H1 (cell line): Measurements from ENCODE around the gene RASGEF1C. TPM values are rescaled to one million over a fixed set of nuclear protein-coding genes. Genes with fewer than 3 reads are reported as not detected.
A peak's percentile ranks its signal among the peaks of the same experiment; 100 is the strongest.

Source experiments
- CTCF ChIA-PET: fragments of 300-600 bp; sonication (Branson Sonifier 250); formaldehyde crosslinking; loops from one replicate; lab custom pipeline; 2021; ENCODE audit not compliant: partially characterized antibody; lab: Charles Lee
- POLR2A ChIA-PET: fragments of 300-600 bp; sonication (Branson Sonifier 250); formaldehyde crosslinking; loops from one replicate; lab custom pipeline; 2021; ENCODE audit warnings: inconsistent platforms; ENCODE audit not compliant: partially characterized antibody; lab: Charles Lee
- DNase-seq, 2 experiments: peaks; one replicate each; pipeline versions ENCODE4 v3.0.0 to v3.0.0-alpha.2; 2010 to 2022; ENCODE audit warnings: low spot score in 2 of 2, low read depth in 1 of 2, mixed read lengths in 1 of 2
- FAIRE-seq: peaks from 2 replicates; lab custom pipeline; 2011; peaks lifted over from hg19 to GRCh38; lab: Jason Lieb, UNC
- H2AFZ ChIP-seq: 2 replicates; pipeline ENCODE4 v1.8.1; 2012; ENCODE audit warnings: low read length, inconsistent platforms
- H2AK5ac ChIP-seq: 2 replicates; pipeline ENCODE4 v1.6.1; 2013; ENCODE audit warnings: low read depth, low read length
- H2BK120ac ChIP-seq: replicated peaks from 2 replicates; pipeline ENCODE3; 2013; ENCODE audit warnings: low read depth, low read length, inconsistent platforms
- H2BK12ac ChIP-seq: 2 replicates; pipeline ENCODE4 v1.6.1; 2013; ENCODE audit warnings: low read depth, low read length
- H2BK15ac ChIP-seq: 2 replicates; pipeline ENCODE4 v1.6.1; 2013; ENCODE audit warnings: low read length
- H2BK20ac ChIP-seq: 2 replicates; pipeline ENCODE4 v1.6.1; 2013; ENCODE audit warnings: low read length
- H2BK5ac ChIP-seq: 2 replicates; pipeline ENCODE4 v1.6.1; 2013; ENCODE audit warnings: low read depth, low read length
- H3K14ac ChIP-seq: 2 replicates; pipeline ENCODE4 v1.6.1; 2013; ENCODE audit warnings: inconsistent platforms; ENCODE audit not compliant: insufficient read length
- H3K18ac ChIP-seq: 2 replicates; pipeline ENCODE4 v1.6.1; 2013; ENCODE audit warnings: low read length; ENCODE audit errors: extremely low read depth
- H3K23ac ChIP-seq: 2 replicates; pipeline ENCODE4 v1.6.1; 2013; ENCODE audit warnings: inconsistent platforms; ENCODE audit not compliant: insufficient read length
- H3K23me2 ChIP-seq: 2 replicates; pipeline ENCODE4 v1.6.1; 2013; ENCODE audit warnings: low read depth, low read length
- H3K27ac ChIP-seq: 2 replicates; pipeline ENCODE4 v1.6.1; 2011; ENCODE audit warnings: low read depth, low read length, inconsistent platforms
- H3K27me3 ChIP-seq, 4 experiments: replicated peaks in 1 of 4; 1 replicate in 1 of 4; 2 replicates in 3 of 4; pipeline versions ENCODE4 v1.6.1 to v1.8.1; 2011 to 2013; ENCODE audit warnings: low read length in 3 of 4, mild to moderate bottlenecking in 3 of 4, inconsistent platforms in 2 of 4, mixed read lengths in 2 of 4, moderate library complexity in 1 of 4; ENCODE audit not compliant: control insufficient read depth in 3 of 4, insufficient read depth in 3 of 4; ENCODE audit errors: extremely low read depth in 1 of 4
- H3K36me3 ChIP-seq, 4 experiments: 2 replicates each; pipeline versions ENCODE4 v1.6.1 to v1.8.1; 2011 to 2013; ENCODE audit warnings: mild to moderate bottlenecking in 4 of 4, low read length in 3 of 4, moderate library complexity in 2 of 4, control low read depth in 1 of 4, inconsistent platforms in 1 of 4; ENCODE audit not compliant: insufficient read depth in 4 of 4, control insufficient read depth in 2 of 4
- H3K4ac ChIP-seq: replicated peaks from 2 replicates; pipeline ENCODE3; 2013; ENCODE audit warnings: low read length, low read depth, mixed read lengths, inconsistent platforms; ENCODE audit not compliant: insufficient read length
- H3K4me1 ChIP-seq, 4 experiments: replicated peaks in 1 of 4; 1 replicate in 1 of 4; 2 replicates in 3 of 4; pipeline versions ENCODE4 v1.6.1 to v1.8.1; 2011 to 2013; ENCODE audit warnings: low read length in 3 of 4, inconsistent platforms in 2 of 4, mixed read lengths in 1 of 4; ENCODE audit not compliant: insufficient read depth in 4 of 4, control insufficient read depth in 3 of 4
- H3K4me2 ChIP-seq, 2 experiments: 2 replicates each; pipeline versions ENCODE4 v1.6.1 to v1.8.1; 2011 to 2013; ENCODE audit warnings: low read depth in 2 of 2, low read length in 2 of 2, control low read depth in 1 of 2, inconsistent platforms in 1 of 2, mild to moderate bottlenecking in 1 of 2; ENCODE audit not compliant: insufficient read depth in 1 of 2
- H3K4me3 ChIP-seq, 4 experiments: fragments of 200-600, 300-600 bp in 1 of 4; sonication (generic), shearing (Covaris generic), sonication (Bioruptor Twin) in 1 of 4; 2 replicates each; pipeline versions ENCODE4 v1.5.1 to v1.8.1; 2011 to 2016; ENCODE audit warnings: low read length in 4 of 4, low read depth in 3 of 4, control low read depth in 2 of 4, inconsistent platforms in 2 of 4, mild to moderate bottlenecking in 2 of 4, mixed read lengths in 1 of 4, moderate library complexity in 1 of 4; ENCODE audit not compliant: insufficient read depth in 2 of 4; ENCODE audit errors: extremely low read depth in 1 of 4
- H3K56ac ChIP-seq: replicated peaks from 2 replicates; pipeline ENCODE3; 2013; ENCODE audit warnings: low read depth, mild to moderate bottlenecking, mixed read lengths, low read length, inconsistent platforms; ENCODE audit not compliant: insufficient read length
- H3K79me1 ChIP-seq: 2 replicates; pipeline ENCODE4 v1.6.1; 2013; ENCODE audit warnings: low read depth, low read length, control low read depth
- H3K79me2 ChIP-seq, 2 experiments: 2 replicates each; pipeline versions ENCODE4 v1.6.1 to v1.8.1; 2012 to 2013; ENCODE audit warnings: low read length in 2 of 2, mild to moderate bottlenecking in 2 of 2, inconsistent platforms in 1 of 2; ENCODE audit not compliant: insufficient read depth in 2 of 2, control insufficient read depth in 1 of 2
- H3K9ac ChIP-seq, 4 experiments: replicated peaks in 1 of 4; 1 replicate in 1 of 4; 2 replicates in 3 of 4; pipeline versions ENCODE4 v1.6.1 to v1.8.1; 2011 to 2013; ENCODE audit warnings: low read depth in 3 of 4, low read length in 3 of 4, control low read depth in 2 of 4, mild to moderate bottlenecking in 2 of 4, moderate library complexity in 2 of 4, inconsistent platforms in 1 of 4; ENCODE audit errors: extremely low read depth in 1 of 4
- H3K9me3 ChIP-seq, 2 experiments: 2 replicates each; pipeline versions ENCODE4 v1.6.1 to v1.8.1; 2012 to 2013; ENCODE audit warnings: mild to moderate bottlenecking in 2 of 2, moderate library complexity in 2 of 2, control low read depth in 1 of 2, inconsistent platforms in 1 of 2, low read depth in 1 of 2, low read length in 1 of 2, mixed read lengths in 1 of 2; ENCODE audit not compliant: insufficient read depth in 2 of 2
- H4K20me1 ChIP-seq, 2 experiments: replicated peaks in 1 of 2; 2 replicates each; pipeline versions ENCODE3 to v1.8.1; 2011 to 2013; ENCODE audit warnings: inconsistent platforms in 2 of 2, low read length in 2 of 2, mild to moderate bottlenecking in 1 of 2; ENCODE audit not compliant: insufficient read depth in 2 of 2, control insufficient read depth in 1 of 2
- H4K5ac ChIP-seq: 2 replicates; pipeline ENCODE4 v1.6.1; 2013; ENCODE audit warnings: low read length, low read depth, mixed read lengths, inconsistent platforms; ENCODE audit not compliant: insufficient read length
- H4K8ac ChIP-seq: 2 replicates; pipeline ENCODE4 v1.8.0; 2013; ENCODE audit warnings: mild to moderate bottlenecking, moderate library complexity, low read length, inconsistent platforms; ENCODE audit not compliant: insufficient read depth; ENCODE audit errors: extremely low read depth
- H4K91ac ChIP-seq: replicated peaks from 2 replicates; pipeline ENCODE3; 2013; ENCODE audit warnings: low read length, mixed read lengths, inconsistent platforms; ENCODE audit not compliant: insufficient read length
- CEBPB ChIP-seq: IDR thresholded peaks from 2 replicates; pipeline ENCODE4 v1.6.1; 2012; ENCODE audit warnings: low read depth, low read length
- EP300 ChIP-seq, 2 experiments: IDR thresholded peaks; 1 replicate in 1 of 2; 2 replicates in 1 of 2; pipeline ENCODE4 v1.6.1; 2011 to 2012; ENCODE audit warnings: low read depth in 2 of 2, low read length in 2 of 2, mild to moderate bottlenecking in 2 of 2, borderline replicate concordance in 1 of 2, inconsistent platforms in 1 of 2, moderate library complexity in 1 of 2
- SAP30 ChIP-seq: fragments of 300-600 bp; sonication (generic); IDR thresholded peaks from 2 replicates; pipeline ENCODE4 v1.7.1; 2012; ENCODE audit warnings: low read length, moderate library complexity, mild to moderate bottlenecking, inconsistent platforms; ENCODE audit not compliant: insufficient read depth, insufficient replicate concordance
- SUZ12 ChIP-seq: fragments of 200-600 bp; sonication (generic); IDR thresholded peaks from 2 replicates; pipeline ENCODE4 v1.6.1; 2012; ENCODE audit warnings: mild to moderate bottlenecking, inconsistent platforms, low read length, moderate library complexity, mixed read lengths
- WGBS, 2 experiments: shearing (Covaris generic) in 1 of 2; methylation state at CpG; one replicate each; pipeline versions ENCODE4 v1.1.6 to v1.1.7; 2013 to 2015; ENCODE audit warnings: low lambda C conversion rate in 2 of 2, mixed read lengths in 2 of 2, inconsistent platforms in 1 of 2, low coverage in 1 of 2, missing lambda C conversion rate in 1 of 2; ENCODE audit not compliant: insufficient replicate concordance in 2 of 2, insufficient coverage in 1 of 2, insufficient read length in 1 of 2; ENCODE audit errors: extremely low coverage in 1 of 2, missing lambda C conversion rate in 1 of 2; 5-methylcytosine and 5-hydroxymethylcytosine counted together
- polyA plus RNA-seq, 7 experiments: library from polyadenylated mRNA; depleted of rRNA in 3 of 7; stranded (reverse) in 5 of 7; unstranded in 2 of 7; fragments of >200 nt in 5 of 7; fragments of 200-250 nt in 2 of 7; gene quantifications; 1 replicate in 5 of 7; 2 replicates in 1 of 7; 4 replicates in 1 of 7; pipeline versions ENCODE4 v1.2.1 to v1.2.3, GENCODE V29; 2011 to 2013; ENCODE audit warnings: missing spikeins in 2 of 7, mixed read lengths in 2 of 7
- total RNA-seq: library from RNA; stranded (reverse); fragmentation: NEBNext Ultra II Directional; extraction: Animal tissue kit (Norgen Biotek cat#: 25700); gene quantifications from 2 replicates; pipeline ENCODE4 v1.2.1, GENCODE V29; 2021

Gene RASGEF1C
- total and polyA plus RNA-seq, 2 of the 8 experiments (the other 6 are each of a cell fraction or from before 2014, with no cell fraction given): 0.26 to 0.61 TPM

DNA sequence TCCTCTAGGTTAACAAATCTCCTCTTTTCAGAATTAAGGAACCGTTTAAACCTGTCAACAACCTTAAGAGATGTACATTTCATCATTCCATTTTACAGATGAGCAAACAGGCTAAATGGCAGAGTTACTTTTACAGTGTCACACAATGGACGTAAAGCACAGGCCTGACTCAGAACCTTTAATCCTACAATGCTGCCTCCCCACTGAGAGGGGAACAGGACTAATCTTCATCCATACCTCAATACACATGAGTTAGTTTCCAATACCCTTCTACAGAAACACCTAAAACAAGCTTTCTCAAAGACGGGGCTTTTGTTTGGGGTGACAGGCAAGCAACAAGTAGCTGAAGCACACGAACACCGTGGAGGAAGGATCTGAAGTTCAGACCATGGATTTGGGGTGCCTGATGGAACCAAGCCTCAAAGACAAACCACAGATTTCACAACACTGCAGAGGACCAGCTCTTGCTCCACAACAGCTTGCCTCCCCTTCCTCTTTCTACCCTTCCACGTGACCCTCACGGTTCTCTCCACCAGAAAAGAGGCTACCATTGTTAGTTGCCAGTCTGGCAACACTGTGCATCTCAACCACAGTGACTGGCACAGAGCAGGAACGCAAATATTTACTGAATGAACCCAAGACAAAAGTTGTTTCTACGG is 139.3 kb downstream of the RASGEF1C start:
- Histone ChIP-seq H4K91ac (peak overlapping the region; percentile 4), H2BK20ac (no peak overlapping the region; the same call in 1 of the 2 replicates), H3K18ac (0 out of 2 replicates have a peak overlapping the region, but pooled peaks have one; percentile 20), H3K56ac (no peak overlapping the region), H3K4me3 (peak overlapping the region; percentile 78 to 94 (median 93); a peak in 7 of 8 replicates), H3K14ac (no peak overlapping the region), H2BK15ac (no peak overlapping the region), H3K79me1 (peaks cover 6% of the 10 kb centered on the region; the same call in 1 of the 2 replicates), H4K8ac (no peak overlapping the region), H3K4ac (no peak overlapping the region), H3K23ac (no peak overlapping the region), H2AK5ac (peak overlapping the region; percentile 11; the same call in 1 of the 2 replicates), H4K20me1 (peaks cover 2 to 10% of the 10 kb centered on the region in 2 experiments), H3K79me2 (peaks cover 16 to 66% of the 10 kb centered on the region in 2 experiments), H2BK5ac (peak overlapping the region; percentile 22), H4K5ac (no peak overlapping the region), H3K9me3 (peaks cover 8 to 12% of the 10 kb centered on the region in 2 experiments), H2BK12ac (peak overlapping the region; percentile 73), H3K23me2 (peaks cover 14% of the 10 kb centered on the region), H3K4me2 (peak overlapping the region; percentile 88 to 98), H2AFZ (no peak overlapping the region), H3K4me1 (peaks cover 2 to 11% (median 8%) of the 10 kb centered on the region in 4 experiments; a peak in 4 of 7 replicates), H3K36me3 (peaks cover 0 to 5% (median 0%) of the 10 kb centered on the region in 4 experiments; a peak in 1 of 8 replicates), H3K27ac (no peak overlapping the region), H3K27me3 (peaks cover 6 to 18% (median 16%) of the 10 kb centered on the region in 4 experiments), H3K9ac (peak overlapping the region in 2 of 4 experiments; percentile 1 to 54; a peak in 1 of 7 replicates), H2BK120ac (no peak overlapping the region)
- DNase-seq (no peak), FAIRE-seq (peak; percentile 63)
- 41% methylated on average over 9 of the region's 9 CpGs; no CpG with 5 or more reads in 1 of the 2 experiments for WGBS, 2 experiments
- ChIA-PET POLR2A (interaction anchor here (0.9 to 3.1 kb wide), 8 partner anchors 10 to 253 kb away, joined by 3 to 25 read pairs (median 4); no protein-coding TSS in a partner anchor), CTCF (interaction anchor here (0.9 to 2.3 kb wide), 5 partner anchors 9 to 156 kb away, joined by 3 to 7 read pairs (median 3); no protein-coding TSS in a partner anchor)
- TF ChIP-seq EP300 (IDR thresholded peaks at IDR 0.05; ENCODE audit: borderline replicate concordance in 1 of 2, low read depth in 2 of 2, low read length in 2 of 2) (no peak), SUZ12 (no peak), CEBPB (peak; percentile 67), SAP30 (peak; percentile 40)
